DMS 273 (cell line): ENCODE data around the gene ASCL5.
"Not testable (repeated sequence)": the region's sequence is repeated elsewhere in the genome, so short reads cannot be mapped to it uniquely, and the experiment has no call there.

Experiments used
- DNase-seq: peaks from one replicate; lab custom pipeline; 2025; ENCODE audit not compliant: unreplicated experiment; lab: John Stamatoyannopoulos, UW

The ASCL5 gene

GRCh38 chr1:201126832-201127754 is at the start of gene ASCL5:
ASCL5 (minus strand) TSS chr1:201127184; CDS start chr1:201115372, 11,812 bp downstream.
- peak; percentile 28 for DNase-seq

GRCh38 chr1:201175820-201176500 is 49.0 kb upstream of the ASCL5 start:
- DNase-seq, result no peak

GRCh38 chr1:201173736-201174135 is 46.8 kb upstream of the ASCL5 start:
- DNase-seq, result no peak

GRCh38 chr1:201172999-201173610 is 46.1 kb upstream of the ASCL5 start:
- DNase-seq, result no peak

GRCh38 chr1:201172326-201172725 is 45.3 kb upstream of the ASCL5 start:
- DNase-seq, result no peak

- DNase-seq, result peak; percentile 79
These were observed 44.4 kb upstream of the ASCL5 start for GRCh38 chr1:201171063-201172036.

- peak; percentile 94 for DNase-seq
These were observed 43.6 kb upstream of the ASCL5 start for GRCh38 chr1:201170533-201171062.

GRCh38 chr1:201169971-201170532 is 43.1 kb upstream of the ASCL5 start:
- DNase-seq, result no peak

- no peak for DNase-seq
These were observed 42.2 kb upstream of the ASCL5 start for GRCh38 chr1:201169203-201169602.

- DNase-seq, result no peak
These were observed 40.3 kb upstream of the ASCL5 start for GRCh38 chr1:201167041-201167991.

- DNase-seq, result no peak
These were observed 37.7 kb upstream of the ASCL5 start for GRCh38 chr1:201164645-201165044.

GRCh38 chr1:201163707-201164106 is 36.7 kb upstream of the ASCL5 start:
- DNase-seq, result no peak

GRCh38 chr1:201163036-201163435 is 36.1 kb upstream of the ASCL5 start:
- not testable (repeated sequence) for DNase-seq

GRCh38 chr1:201157949-201158348 is 31.0 kb upstream of the ASCL5 start:
- no peak for DNase-seq

- DNase-seq, result no peak
These were observed 29.8 kb upstream of the ASCL5 start for GRCh38 chr1:201156819-201157218.

GRCh38 chr1:201156346-201156745 is 29.4 kb upstream of the ASCL5 start:
- no peak for DNase-seq

GRCh38 chr1:201155354-201155753 is 28.4 kb upstream of the ASCL5 start:
- no peak for DNase-seq

GRCh38 chr1:201154389-201155165 is 27.6 kb upstream of the ASCL5 start, which contains the start of gene TMEM9:
TMEM9 (minus strand) TSS chr1:201154474; CDS start chr1:201153923, 551 bp downstream.
- DNase-seq, result peak; percentile 98
